Dedifferentiated amniotic fluid mesenchymal stem cell (primary cell): Measurements from ENCODE around the gene MNX1.
A peak's percentile ranks its signal among the peaks of the same experiment; 100 is the strongest.

Experiments used
- DNase-seq: peaks from one replicate; pipeline ENCODE4 v3.0.0-alpha.2; 2016; ENCODE audit errors: extremely low spot score

MNX1 gene

GRCh38 chr7:157010588-157011332 is at the start of gene MNX1:
MNX1 (minus strand) TSS chr7:157010663; CDS start chr7:157010350, 313 bp downstream.
- no peak for DNase-seq

GRCh38 chr7:157059534-157059933 is 49.1 kb upstream of the MNX1 start:
- DNase-seq = no peak

- DNase-seq = no peak
These were observed 48.2 kb upstream of the MNX1 start for GRCh38 chr7:157058701-157059100.

- DNase-seq = no peak
These were observed 47.6 kb upstream of the MNX1 start for GRCh38 chr7:157058068-157058467.

- no peak for DNase-seq
These were observed 46.8 kb upstream of the MNX1 start for GRCh38 chr7:157056957-157057902.

- DNase-seq = no peak
These were observed 45.8 kb upstream of the MNX1 start for GRCh38 chr7:157056246-157056645.

- DNase-seq = no peak
These were observed 44.5 kb upstream of the MNX1 start for GRCh38 chr7:157054927-157055326.

- no peak for DNase-seq
These were observed 42.7 kb upstream of the MNX1 start for GRCh38 chr7:157053118-157053517.

- no peak for DNase-seq
These were observed 36.7 kb upstream of the MNX1 start for GRCh38 chr7:157047148-157047547.

- peak; percentile 19 for DNase-seq
These were observed 36.2 kb upstream of the MNX1 start for GRCh38 chr7:157046681-157047080.

- DNase-seq = no peak
These were observed 34.6 kb upstream of the MNX1 start for GRCh38 chr7:157044943-157045660.

GRCh38 chr7:157044147-157044687 is 33.8 kb upstream of the MNX1 start:
- no peak for DNase-seq

- no peak for DNase-seq
These were observed 33.3 kb upstream of the MNX1 start for GRCh38 chr7:157043745-157044144.

- DNase-seq = no peak
These were observed 31.2 kb upstream of the MNX1 start for GRCh38 chr7:157041514-157042277.

GRCh38 chr7:157041004-157041403 is 30.5 kb upstream of the MNX1 start:
- no peak for DNase-seq

GRCh38 chr7:157037635-157038034 is 27.2 kb upstream of the MNX1 start:
- DNase-seq = no peak

GRCh38 chr7:157037028-157037427 is 26.6 kb upstream of the MNX1 start:
- DNase-seq = no peak

- DNase-seq = no peak
These were observed 25.5 kb upstream of the MNX1 start for GRCh38 chr7:157035979-157036378.

GRCh38 chr7:157035302-157035701 is 24.8 kb upstream of the MNX1 start:
- no peak for DNase-seq

- no peak for DNase-seq
These were observed 23.3 kb upstream of the MNX1 start for GRCh38 chr7:157033483-157034473.
